Measurements from ENCODE around the gene CIAO2B.

Gene CIAO2B

GRCh38 chr16:66894055-66894454 lies 40.1 kb downstream of the CIAO2B start:
- peaks cover 6% of the 10 kb centered on the region; the same call in 1 of the 2 replicates for H3K79me2 ChIP-seq (ENCODE audit: insufficient read depth, low read length)
- TF ChIP-seq EZH2 (IDR thresholded peaks at IDR 0.05; ENCODE audit: borderline replicate concordance, low read depth, low read length, severe bottlenecking) (no peak), CTCF (IDR thresholded peaks at IDR 0.05; ENCODE audit: borderline replicate concordance, extremely low read depth, low read length, poor library complexity, severe bottlenecking) (no peak)
- H3K9ac ChIP-seq (ENCODE audit: low read depth, low read length), result no peak overlapping the region
- DNase-seq (no peak), ATAC-seq (ENCODE audit: insufficient read depth, low read depth) (no peak)
- H3K27ac ChIP-seq (ENCODE audit: low read length), result no peak overlapping the region
- H3K4me3 ChIP-seq (ENCODE audit: low read depth in 1 of 2, low read length in 2 of 2), result no peak overlapping the region
- H3K4me2 ChIP-seq (ENCODE audit: insufficient read depth, low read length), result no peak overlapping the region
- H3K9me3 ChIP-seq (ENCODE audit: insufficient read depth, low read length, severe bottlenecking), result no peaks in the 10 kb centered on the region
- no peaks in the 10 kb centered on the region for H3K27me3 ChIP-seq (ENCODE audit: insufficient read depth, low read length, poor library complexity)
- H3K4me1 ChIP-seq (ENCODE audit: insufficient read depth, low read length), result peaks cover 5% of the 10 kb centered on the region
- no peak overlapping the region for H2AFZ ChIP-seq (ENCODE audit: low read depth, low read length)
- H4K20me1 ChIP-seq (ENCODE audit: insufficient read depth, low read length), result peaks cover 5% of the 10 kb centered on the region; the same call in 1 of the 2 replicates
- H3K36me3 ChIP-seq (ENCODE audit: insufficient read depth, low read length), result peaks cover 23% of the 10 kb centered on the region; the same call in 1 of the 2 replicates

DNA sequence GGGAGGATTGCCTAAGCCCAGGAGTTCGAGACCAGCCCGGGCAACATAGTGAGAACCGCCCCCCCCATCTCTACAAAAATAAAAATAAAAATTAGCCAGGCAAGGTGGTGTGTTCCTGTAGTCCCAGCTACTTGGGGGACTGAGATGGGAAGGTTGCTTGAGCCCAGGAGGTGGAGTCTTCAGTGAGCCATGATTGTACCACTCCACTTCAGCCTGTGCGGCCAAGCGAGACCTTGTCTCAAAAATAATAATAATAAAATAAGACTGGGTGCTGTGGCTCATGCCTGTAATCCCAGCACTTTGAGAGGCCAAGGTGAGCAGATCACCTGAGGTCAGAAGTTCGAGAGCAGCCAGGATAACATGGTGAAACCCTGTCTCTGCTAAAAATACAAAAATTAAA lies 42.4 kb downstream of the CIAO2B start:
- Histone ChIP-seq H3K27me3 (ENCODE audit: insufficient read depth, low read length, poor library complexity) (no peaks in the 10 kb centered on the region), H3K36me3 (ENCODE audit: insufficient read depth, low read length) (peaks cover 39% of the 10 kb centered on the region; the same call in 1 of the 2 replicates), H3K4me3 (ENCODE audit: low read depth in 1 of 2, low read length in 2 of 2) (no peak overlapping the region), H2AFZ (ENCODE audit: low read depth, low read length) (no peak overlapping the region), H3K27ac (ENCODE audit: low read length) (no peak overlapping the region), H3K9ac (ENCODE audit: low read depth, low read length) (no peak overlapping the region), H4K20me1 (ENCODE audit: insufficient read depth, low read length) (peaks cover 13% of the 10 kb centered on the region; the same call in 1 of the 2 replicates), H3K4me1 (ENCODE audit: insufficient read depth, low read length) (peaks cover 5% of the 10 kb centered on the region), H3K79me2 (ENCODE audit: insufficient read depth, low read length) (peaks cover 25% of the 10 kb centered on the region), H3K9me3 (ENCODE audit: insufficient read depth, low read length, severe bottlenecking) (no peaks in the 10 kb centered on the region), H3K4me2 (ENCODE audit: insufficient read depth, low read length) (no peak overlapping the region)
- DNase-seq, result no peak
- TF ChIP-seq CTCF (IDR thresholded peaks at IDR 0.05; ENCODE audit: borderline replicate concordance, extremely low read depth, low read length, poor library complexity, severe bottlenecking) (no peak), EZH2 (IDR thresholded peaks at IDR 0.05; ENCODE audit: borderline replicate concordance, low read depth, low read length, severe bottlenecking) (no peak)
- ATAC-seq (ENCODE audit: insufficient read depth, low read depth), result no peak

DNA sequence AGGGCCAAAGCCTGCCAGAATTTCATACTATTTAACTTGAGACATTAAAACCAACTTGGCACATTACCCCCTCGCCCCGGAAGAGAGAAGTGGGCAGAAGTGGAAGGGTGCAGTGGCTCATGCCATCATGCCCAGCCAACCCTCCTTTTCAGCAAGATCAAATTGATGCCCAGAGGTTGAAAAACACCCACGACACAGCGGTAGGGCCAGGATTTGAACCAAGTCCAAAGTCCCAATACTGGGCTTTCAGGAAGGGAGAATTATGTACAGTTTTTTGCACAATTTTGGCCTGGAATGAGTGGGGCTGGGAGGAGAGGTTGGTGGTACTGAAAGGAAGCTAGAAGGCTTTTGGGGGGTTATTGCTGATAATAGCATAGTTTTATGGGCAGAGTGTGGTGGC lies 42.8 kb downstream of the CIAO2B start:
- no peak overlapping the region for H3K4me3 ChIP-seq (ENCODE audit: low read depth in 1 of 2, low read length in 2 of 2)
- H2AFZ ChIP-seq (ENCODE audit: low read depth, low read length), result no peak overlapping the region
- H3K27me3 ChIP-seq (ENCODE audit: insufficient read depth, low read length, poor library complexity), result no peaks in the 10 kb centered on the region
- no peak overlapping the region for H3K4me2 ChIP-seq (ENCODE audit: insufficient read depth, low read length)
- ATAC-seq (ENCODE audit: insufficient read depth, low read depth) (no peak), DNase-seq (no peak)
- peaks cover 44% of the 10 kb centered on the region; the same call in 1 of the 2 replicates for H3K36me3 ChIP-seq (ENCODE audit: insufficient read depth, low read length)
- H4K20me1 ChIP-seq (ENCODE audit: insufficient read depth, low read length), result peaks cover 18% of the 10 kb centered on the region; the same call in 1 of the 2 replicates
- H3K9me3 ChIP-seq (ENCODE audit: insufficient read depth, low read length, severe bottlenecking), result no peaks in the 10 kb centered on the region
- no peak overlapping the region for H3K27ac ChIP-seq (ENCODE audit: low read length)
- H3K4me1 ChIP-seq (ENCODE audit: insufficient read depth, low read length), result peaks cover 5% of the 10 kb centered on the region
- peaks cover 30% of the 10 kb centered on the region for H3K79me2 ChIP-seq (ENCODE audit: insufficient read depth, low read length)
- H3K9ac ChIP-seq (ENCODE audit: low read depth, low read length), result no peak overlapping the region
- TF ChIP-seq EZH2 (IDR thresholded peaks at IDR 0.05; ENCODE audit: borderline replicate concordance, low read depth, low read length, severe bottlenecking), result no peak
- TF ChIP-seq CTCF (IDR thresholded peaks at IDR 0.05; ENCODE audit: borderline replicate concordance, extremely low read depth, low read length, poor library complexity, severe bottlenecking), result no peak

Measured in DND-41 (cell line).